Effector memory CD8-positive, alpha-beta T cell (primary cell): ENCODE results near the gene TM4SF18.
"Not testable (repeated sequence)": the region's sequence is repeated elsewhere in the genome, so short reads cannot be mapped to it uniquely, and the experiment has no call there.

Source experiments
- ATAC-seq: fragments of 150-1000 bp; cut with Tn5 transposase; replicated peaks from 2 replicates; pipeline ENCODE4 v1.10.0; 2021; ENCODE audit warnings: mild to moderate bottlenecking, moderate library complexity
- DNase-seq, 3 experiments: peaks; one replicate each; pipeline ENCODE4 v3.0.0; 2021
- H3K27ac Mint-ChIP-seq, 2 donors: one replicate each; pipeline ENCODE4 v1.8.0; 2022; ENCODE audit warnings: mild to moderate bottlenecking in 2 of 2, mixed read lengths in 2 of 2, moderate library complexity in 2 of 2
- H3K27me3 Mint-ChIP-seq, 2 donors: one replicate each; pipeline ENCODE4 v1.8.0; 2022; ENCODE audit warnings: mixed read lengths in 2 of 2
- H3K36me3 Mint-ChIP-seq: one replicate; pipeline ENCODE4 v1.8.0; 2022; ENCODE audit warnings: mild to moderate bottlenecking, moderate library complexity, mixed read lengths; ENCODE audit not compliant: insufficient read depth
- H3K4me1 Mint-ChIP-seq, 2 donors: one replicate each; pipeline ENCODE4 v1.8.0; 2022; ENCODE audit warnings: low read depth in 2 of 2, mixed read lengths in 2 of 2
- H3K4me3 Mint-ChIP-seq, 2 donors: one replicate each; pipeline ENCODE4 v1.8.0; 2022; ENCODE audit warnings: mild to moderate bottlenecking in 2 of 2, mixed read lengths in 2 of 2, moderate library complexity in 2 of 2
- H3K9me3 Mint-ChIP-seq, 2 donors: one replicate each; pipeline ENCODE4 v1.8.0; 2022; ENCODE audit warnings: mixed read lengths in 2 of 2

The TM4SF18 gene

GRCh38 chr3:149356044-149356592 lies 22.7 kb upstream of the TM4SF18 start:
- peaks cover 37 to 51% of the 10 kb centered on the region in 2 donors for H3K27me3 Mint-ChIP-seq
- DNase-seq (no peak), ATAC-seq (no peak)
- no peaks in the 10 kb centered on the region for H3K4me1 Mint-ChIP-seq
- H3K4me3 Mint-ChIP-seq = no peak overlapping the region
- H3K27ac Mint-ChIP-seq = no peak overlapping the region
- H3K9me3 Mint-ChIP-seq = no peaks in the 10 kb centered on the region
- H3K36me3 Mint-ChIP-seq = no peaks in the 10 kb centered on the region

- Mint-ChIP-seq H3K4me1 (no peaks in the 10 kb centered on the region), H3K4me3 (no peak overlapping the region), H3K36me3 (no peaks in the 10 kb centered on the region), H3K27me3 (peaks cover 43 to 55% of the 10 kb centered on the region in 2 donors), H3K27ac (no peak overlapping the region), H3K9me3 (no peaks in the 10 kb centered on the region)
- DNase-seq (no peak), ATAC-seq (no peak)
These were observed 20.2 kb upstream of the TM4SF18 start for GRCh38 chr3:149353581-149354184.

GRCh38 chr3:149352556-149352955 lies 19.1 kb upstream of the TM4SF18 start:
- no peak overlapping the region for H3K4me3 Mint-ChIP-seq
- ATAC-seq (peak; percentile 45), DNase-seq (no peak)
- no peaks in the 10 kb centered on the region for H3K36me3 Mint-ChIP-seq
- no peaks in the 10 kb centered on the region for H3K4me1 Mint-ChIP-seq
- H3K27me3 Mint-ChIP-seq = peaks cover 46 to 55% of the 10 kb centered on the region in 2 donors
- H3K9me3 Mint-ChIP-seq = no peaks in the 10 kb centered on the region
- no peak overlapping the region for H3K27ac Mint-ChIP-seq

- DNase-seq (no peak), ATAC-seq (no peak)
- Mint-ChIP-seq H3K4me1 (no peaks in the 10 kb centered on the region), H3K27ac (no peak overlapping the region), H3K27me3 (peaks cover 54 to 62% of the 10 kb centered on the region in 2 donors), H3K36me3 (no peaks in the 10 kb centered on the region), H3K4me3 (no peak overlapping the region), H3K9me3 (no peaks in the 10 kb centered on the region)
These were observed 10.5 kb upstream of the TM4SF18 start for GRCh38 chr3:149343951-149344350.

GRCh38 chr3:149342413-149343380 lies 9.3 kb upstream of the TM4SF18 start:
- H3K27me3 Mint-ChIP-seq = peaks cover 45 to 50% of the 10 kb centered on the region in 2 donors
- H3K27ac Mint-ChIP-seq = no peak overlapping the region
- ATAC-seq = no peak

GRCh38 chr3:149340310-149340933 lies 7.0 kb upstream of the TM4SF18 start:
- ATAC-seq (no peak), DNase-seq (no peak)
- Mint-ChIP-seq H3K4me3 (no peak overlapping the region), H3K9me3 (no peaks in the 10 kb centered on the region), H3K4me1 (no peaks in the 10 kb centered on the region), H3K27ac (no peak overlapping the region), H3K27me3 (peaks cover 32 to 37% of the 10 kb centered on the region in 2 donors), H3K36me3 (no peaks in the 10 kb centered on the region)

More at GRCh38 chr3:149342413-149343380, 9.3 kb upstream of the TM4SF18 start:
- Mint-ChIP-seq H3K9me3 (no peaks in the 10 kb centered on the region), H3K4me1 (no peaks in the 10 kb centered on the region), H3K4me3 (no peak overlapping the region), H3K36me3 (no peaks in the 10 kb centered on the region)
- DNase-seq = no peak

GRCh38 chr3:149339931-149340309 lies 6.5 kb upstream of the TM4SF18 start:
- Mint-ChIP-seq H3K9me3 (no peaks in the 10 kb centered on the region), H3K36me3 (no peaks in the 10 kb centered on the region), H3K4me1 (no peaks in the 10 kb centered on the region), H3K27ac (no peak overlapping the region), H3K27me3 (peaks cover 27 to 32% of the 10 kb centered on the region in 2 donors), H3K4me3 (no peak overlapping the region)
- DNase-seq (no peak), ATAC-seq (no peak)

GRCh38 chr3:149337486-149337885 lies 4.0 kb upstream of the TM4SF18 start:
- H3K36me3 Mint-ChIP-seq, ATAC-seq, H3K9me3 Mint-ChIP-seq, H3K4me3 Mint-ChIP-seq, DNase-seq, H3K27ac Mint-ChIP-seq, H3K4me1 Mint-ChIP-seq: not testable (repeated sequence)
- peaks cover 20 to 30% of the 10 kb centered on the region in 2 donors for H3K27me3 Mint-ChIP-seq

GRCh38 chr3:149336925-149337324 lies 3.5 kb upstream of the TM4SF18 start:
- Mint-ChIP-seq H3K4me3 (no peak overlapping the region), H3K27me3 (peaks cover 17 to 28% of the 10 kb centered on the region in 2 donors), H3K9me3 (no peaks in the 10 kb centered on the region), H3K4me1 (no peaks in the 10 kb centered on the region), H3K27ac (no peak overlapping the region), H3K36me3 (no peaks in the 10 kb centered on the region)
- ATAC-seq (no peak), DNase-seq (no peak)

- no peak for DNase-seq
- H3K36me3 Mint-ChIP-seq = no peaks in the 10 kb centered on the region
- no peaks in the 10 kb centered on the region for H3K4me1 Mint-ChIP-seq
- H3K27me3 Mint-ChIP-seq = peaks cover 0 to 8% of the 10 kb centered on the region in 2 donors
- H3K9me3 Mint-ChIP-seq = no peaks in the 10 kb centered on the region
- no peak for ATAC-seq
- no peak overlapping the region for H3K27ac Mint-ChIP-seq
- no peak overlapping the region for H3K4me3 Mint-ChIP-seq
These were observed 665 bp downstream of the TM4SF18 start for GRCh38 chr3:149332771-149333170.

GRCh38 chr3:149332227-149332765 lies 1.1 kb downstream of the TM4SF18 start:
- Mint-ChIP-seq H3K4me1 (no peaks in the 10 kb centered on the region), H3K4me3 (no peak overlapping the region), H3K27me3 (peaks cover 0 to 8% of the 10 kb centered on the region in 2 donors), H3K27ac (no peak overlapping the region), H3K36me3 (no peaks in the 10 kb centered on the region), H3K9me3 (no peaks in the 10 kb centered on the region)
- ATAC-seq = no peak
- no peak for DNase-seq

GRCh38 chr3:149331396-149331795 lies 2.0 kb downstream of the TM4SF18 start:
- Mint-ChIP-seq H3K4me1 (no peaks in the 10 kb centered on the region), H3K27ac (no peak overlapping the region), H3K36me3 (no peaks in the 10 kb centered on the region), H3K9me3 (no peaks in the 10 kb centered on the region), H3K27me3 (peaks cover 0 to 8% of the 10 kb centered on the region in 2 donors), H3K4me3 (no peak overlapping the region)
- ATAC-seq (no peak), DNase-seq (no peak)

GRCh38 chr3:149330609-149331331 lies 2.7 kb downstream of the TM4SF18 start:
- H3K4me3 Mint-ChIP-seq = no peak overlapping the region
- no peak for ATAC-seq
- no peak for DNase-seq

More at GRCh38 chr3:149330609-149331331, 2.7 kb downstream of the TM4SF18 start:
- Mint-ChIP-seq H3K4me1 (no peaks in the 10 kb centered on the region), H3K9me3 (no peaks in the 10 kb centered on the region), H3K27ac (no peak overlapping the region), H3K36me3 (no peaks in the 10 kb centered on the region), H3K27me3 (peaks cover 0 to 8% of the 10 kb centered on the region in 2 donors)
